HepG2 (cell line): ENCODE data around the gene TXNDC16. TPM values are rescaled to one million over a fixed set of nuclear protein-coding genes. Genes with fewer than 3 reads are reported as not detected.

Experiments
- ATAC-seq: fragments of 200-7000 bp; cut with Tn5 transposase; 3 replicates; pipeline ENCODE4 v1.9.1; 2020; ENCODE audit warnings: mild to moderate bottlenecking, moderate library complexity
- BruUV-seq: library from RNA; stranded (reverse); fragments of 400-500 nt; replicated peaks from 2 replicates; lab custom pipeline; 2021; lab: Mats Ljungman, UMichigan
- CTCF ChIA-PET: fragments of 300-600 bp; formaldehyde crosslinking; extraction: SDS; loops from one replicate; lab custom pipeline; 2021; ENCODE audit warnings: low total read pairs, inconsistent platforms, low intra/inter-chr PET ratio; lab: Yijun Ruan, JAX
- POLR2A ChIA-PET: fragments of 350-600 bp; sonication (Branson Sonifier 250); formaldehyde crosslinking; loops from one replicate; lab custom pipeline; 2020; ENCODE audit warnings: antibody characterized with exemption, inconsistent platforms; lab: Yijun Ruan, JAX
- DNase-seq: peaks from one replicate; pipeline ENCODE4 v3.0.0-alpha.2; 2015; ENCODE audit warnings: low spot score
- FAIRE-seq: peaks from 3 replicates; lab custom pipeline; 2011; peaks lifted over from hg19 to GRCh38; lab: Jason Lieb, UNC
- H2AFZ ChIP-seq: one replicate; pipeline ENCODE4 v1.6.1; 2011; ENCODE audit warnings: low read length, inconsistent platforms
- H3K27ac ChIP-seq: fragments of 300-600 bp; 3 replicates; pipeline ENCODE4 v1.8.0; 2011; ENCODE audit warnings: mixed run types, mild to moderate bottlenecking, mixed read lengths, low read length, inconsistent platforms; ENCODE audit not compliant: insufficient read depth; ENCODE audit errors: extremely low read length
- H3K27me3 ChIP-seq, 2 experiments: fragments of 200-600 bp in 1 of 2; 2 replicates in 1 of 2; 3 replicates in 1 of 2; pipeline versions ENCODE4 v1.6.0 to v1.8.0; 2011; ENCODE audit warnings: low read length in 2 of 2, mild to moderate bottlenecking in 2 of 2, moderate library complexity in 2 of 2, inconsistent platforms in 1 of 2; ENCODE audit not compliant: insufficient read depth in 2 of 2, control insufficient read depth in 1 of 2
- H3K36me3 ChIP-seq, 2 experiments: fragments of 200-600 bp in 1 of 2; replicated peaks in 1 of 2; 2 replicates in 1 of 2; 3 replicates in 1 of 2; pipeline versions ENCODE4 v1.5.1 to v1.8.0; 2011; ENCODE audit warnings: low read length in 2 of 2, inconsistent platforms in 1 of 2; ENCODE audit not compliant: insufficient read depth in 2 of 2, control insufficient read depth in 1 of 2
- H3K4me1 ChIP-seq: 2 replicates; pipeline ENCODE4 v1.5.1; 2012; ENCODE audit warnings: low read length, inconsistent platforms; ENCODE audit not compliant: insufficient read depth
- H3K4me2 ChIP-seq: 2 replicates; pipeline ENCODE4 v1.6.0; 2011; ENCODE audit warnings: low read depth, low read length, inconsistent platforms
- H3K4me3 ChIP-seq, 3 experiments: fragments of 200-600 bp in 1 of 3; sonication (generic), shearing (Covaris generic) in 1 of 3; replicated peaks in 1 of 3; 2 replicates each; pipeline ENCODE4 v1.5.1; 2011 to 2016; ENCODE audit warnings: low read length in 3 of 3, inconsistent platforms in 2 of 3, low read depth in 2 of 3, mild to moderate bottlenecking in 2 of 3, control low read depth in 1 of 3, mixed read lengths in 1 of 3; ENCODE audit not compliant: insufficient read depth in 1 of 3
- H3K79me2 ChIP-seq: one replicate; pipeline ENCODE4 v1.6.1; 2011; ENCODE audit warnings: low read length, inconsistent platforms; ENCODE audit not compliant: insufficient read depth
- H3K9ac ChIP-seq: 2 replicates; pipeline ENCODE4 v1.6.0; 2011; ENCODE audit warnings: mild to moderate bottlenecking, low read depth, low read length, inconsistent platforms; ENCODE audit not compliant: insufficient read depth
- H3K9me3 ChIP-seq: 2 replicates; pipeline ENCODE4 v1.5.1; 2012; ENCODE audit warnings: mild to moderate bottlenecking, low read length
- H4K20me1 ChIP-seq: 2 replicates; pipeline ENCODE4 v1.6.0; 2011; ENCODE audit warnings: inconsistent platforms, mild to moderate bottlenecking, low read length, moderate library complexity; ENCODE audit not compliant: insufficient read depth
- ASH2L ChIP-seq: fragments of 300-600, 200-600 bp; sonication (generic); IDR thresholded peaks from 2 replicates; pipeline ENCODE4 v1.7.0; 2017; ENCODE audit warnings: low read depth, mild to moderate bottlenecking, moderate library complexity, mixed read lengths, low read length; ENCODE audit not compliant: insufficient read length
- DNMT3B ChIP-seq: conservative IDR thresholded peaks from 2 replicates; pipeline ENCODE4 v1.6.1; 2016; ENCODE audit warnings: missing biosample characterization, control low read depth
- ETV6 ChIP-seq: sonication (generic); formaldehyde crosslinking; conservative IDR thresholded peaks from 2 replicates; pipeline ENCODE4 v1.4.0; 2020; ENCODE audit warnings: missing genetic modification reagents
- HNRNPK ChIP-seq: fragments of 200-400 bp; formaldehyde crosslinking; IDR thresholded peaks from 2 replicates; pipeline ENCODE4 v1.6.1; 2018; ENCODE audit warnings: low read length, low read depth, moderate library complexity, mild to moderate bottlenecking; ENCODE audit not compliant: poor library complexity, severe bottlenecking
- MXD4 ChIP-seq: IDR thresholded peaks from 2 replicates; pipeline ENCODE4 v1.6.1; 2016; ENCODE audit warnings: mild to moderate bottlenecking, missing biosample characterization, missing genetic modification reagents
- STAG1 ChIP-seq: sonication (generic); formaldehyde crosslinking; IDR thresholded peaks from 2 replicates; pipeline ENCODE4 v1.4.0; 2020; ENCODE audit warnings: missing genetic modification reagents
- TGIF2 ChIP-seq: IDR thresholded peaks from 2 replicates; pipeline ENCODE4 v1.6.1; 2016; ENCODE audit warnings: control low read depth, missing compliant biosample characterization
- ZNF121 ChIP-seq: sonication (generic); formaldehyde crosslinking; IDR thresholded peaks from 2 replicates; pipeline ENCODE4 v1.5.0; 2020; ENCODE audit warnings: mild to moderate bottlenecking, missing genetic modification reagents
- ZNF274 ChIP-seq: sonication (generic); formaldehyde crosslinking; IDR thresholded peaks from 2 replicates; pipeline ENCODE4 v1.5.1; 2020; ENCODE audit warnings: mild to moderate bottlenecking, missing genetic modification reagents
- ZNF34 ChIP-seq: sonication (generic); formaldehyde crosslinking; IDR thresholded peaks from 2 replicates; pipeline ENCODE4 v1.4.0; 2020; ENCODE audit warnings: mild to moderate bottlenecking, missing genetic modification reagents, borderline replicate concordance
- ZNF441 ChIP-seq: sonication (generic); formaldehyde crosslinking; IDR thresholded peaks from 2 replicates; pipeline ENCODE4 v1.7.0; 2021; ENCODE audit warnings: missing genetic modification reagents, borderline replicate concordance
- ZNF549 ChIP-seq: sonication (generic); formaldehyde crosslinking; IDR thresholded peaks from 2 replicates; pipeline ENCODE4 v1.5.0; 2020; ENCODE audit warnings: missing genetic modification reagents
- WGBS: methylation state at CpG from one replicate; pipeline ENCODE4 v1.1.6; 2017; ENCODE audit warnings: low lambda C conversion rate; 5-methylcytosine and 5-hydroxymethylcytosine counted together
- in situ Hi-C: cut with HindIII; loops from 2 replicates; pipeline ENCODE4 v1.10.0; 2017; ENCODE audit warnings: low pct_unique_long_range_greater_than_20kb; ENCODE audit not compliant: extremely low pct_ligation_motif_present
- intact Hi-C: fragments of 100-400 bp; cut with micrococcal nuclease; formaldehyde crosslinking; loops from one replicate; pipeline ENCODE4 v1.10.0; 2022; ENCODE audit not compliant: unreplicated experiment
- polyA plus RNA-seq, 8 experiments: library from polyadenylated mRNA; depleted of rRNA in 3 of 8; stranded (reverse) in 7 of 8; unstranded in 1 of 8; fragments of >200 nt; fragmentation: Illumina TruSeq in 4 of 8; extraction: Trizol in 4 of 8; gene quantifications; 2 replicates each; pipeline versions ENCODE4 v1.2.1 to v1.2.3, GENCODE V29; 2011 to 2016; ENCODE audit warnings: low read depth in 4 of 8, missing spikeins in 1 of 8, mixed read lengths in 1 of 8; ENCODE audit not compliant: insufficient read depth in 1 of 8
- total RNA-seq, 5 experiments: library from RNA; depleted of rRNA; stranded (reverse); fragments of >200 nt; fragmentation: Illumina TruSeq; extraction: Trizol; gene quantifications; 2 replicates each; pipeline ENCODE4 v1.2.3, GENCODE V29; 2016; ENCODE audit warnings: low read depth in 1 of 5
- TF ChIP-seq, protein P1 (sequence below): sonication (generic); IDR thresholded peaks from 2 replicates; pipeline ENCODE4 v1.6.1; 2016; ENCODE audit warnings: low read depth, borderline replicate concordance
- TF ChIP-seq, protein P2 (sequence below): sonication (generic); formaldehyde crosslinking; IDR thresholded peaks from 2 replicates; pipeline ENCODE4 v1.5.0; 2020; ENCODE audit warnings: missing genetic modification reagents
- TF ChIP-seq, protein P3 (sequence below): sonication (generic); formaldehyde crosslinking; conservative IDR thresholded peaks from 2 replicates; pipeline ENCODE4 v1.4.0; 2020; ENCODE audit warnings: missing genetic modification reagents
- TF ChIP-seq, protein P4 (sequence below): sonication (generic); formaldehyde crosslinking; IDR thresholded peaks from 2 replicates; pipeline ENCODE4 v1.9.0; 2022; ENCODE audit warnings: low read depth, missing genetic modification reagents

Gene TXNDC16
- total and polyA plus RNA-seq, 2 of the 13 experiments (the other 11 are each of a cell fraction or from before 2014, with no cell fraction given): 4.6 to 6.2 TPM

DNA sequence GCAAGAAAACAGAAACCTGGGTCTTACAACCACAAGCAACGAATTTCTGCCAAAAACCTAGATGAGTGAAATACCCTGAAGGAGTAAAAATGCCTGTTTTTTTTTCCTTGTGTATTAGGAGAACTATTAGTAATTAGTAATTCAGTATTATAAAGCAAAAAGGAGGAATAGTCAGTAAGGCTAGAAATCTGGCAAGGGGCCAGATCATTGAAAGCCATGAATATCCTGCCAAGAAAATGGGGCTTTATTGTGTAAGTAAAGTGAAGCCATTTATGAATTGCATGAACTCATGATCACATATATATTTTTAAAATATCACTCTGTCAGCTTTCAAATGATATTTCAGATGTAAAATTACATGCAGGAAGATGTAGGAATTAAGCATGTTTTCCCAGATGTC, 57.9 kb downstream of the TXNDC16 start (continued):
- TF ChIP-seq, protein P1, sequence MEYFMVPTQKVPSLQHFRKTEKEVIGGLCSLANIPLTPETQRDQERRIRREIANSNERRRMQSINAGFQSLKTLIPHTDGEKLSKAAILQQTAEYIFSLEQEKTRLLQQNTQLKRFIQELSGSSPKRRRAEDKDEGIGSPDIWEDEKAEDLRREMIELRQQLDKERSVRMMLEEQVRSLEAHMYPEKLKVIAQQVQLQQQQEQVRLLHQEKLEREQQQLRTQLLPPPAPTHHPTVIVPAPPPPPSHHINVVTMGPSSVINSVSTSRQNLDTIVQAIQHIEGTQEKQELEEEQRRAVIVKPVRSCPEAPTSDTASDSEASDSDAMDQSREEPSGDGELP: no peak
- TF ChIP-seq HNRNPK (no peak), ZNF441 (CRISPR knock-in tag) (no peak), TGIF2 (no peak)
- TF ChIP-seq, protein P2, sequence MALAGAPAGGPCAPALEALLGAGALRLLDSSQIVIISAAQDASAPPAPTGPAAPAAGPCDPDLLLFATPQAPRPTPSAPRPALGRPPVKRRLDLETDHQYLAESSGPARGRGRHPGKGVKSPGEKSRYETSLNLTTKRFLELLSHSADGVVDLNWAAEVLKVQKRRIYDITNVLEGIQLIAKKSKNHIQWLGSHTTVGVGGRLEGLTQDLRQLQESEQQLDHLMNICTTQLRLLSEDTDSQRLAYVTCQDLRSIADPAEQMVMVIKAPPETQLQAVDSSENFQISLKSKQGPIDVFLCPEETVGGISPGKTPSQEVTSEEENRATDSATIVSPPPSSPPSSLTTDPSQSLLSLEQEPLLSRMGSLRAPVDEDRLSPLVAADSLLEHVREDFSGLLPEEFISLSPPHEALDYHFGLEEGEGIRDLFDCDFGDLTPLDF (CRISPR knock-in tag): no peak
- TF ChIP-seq, protein P3, sequence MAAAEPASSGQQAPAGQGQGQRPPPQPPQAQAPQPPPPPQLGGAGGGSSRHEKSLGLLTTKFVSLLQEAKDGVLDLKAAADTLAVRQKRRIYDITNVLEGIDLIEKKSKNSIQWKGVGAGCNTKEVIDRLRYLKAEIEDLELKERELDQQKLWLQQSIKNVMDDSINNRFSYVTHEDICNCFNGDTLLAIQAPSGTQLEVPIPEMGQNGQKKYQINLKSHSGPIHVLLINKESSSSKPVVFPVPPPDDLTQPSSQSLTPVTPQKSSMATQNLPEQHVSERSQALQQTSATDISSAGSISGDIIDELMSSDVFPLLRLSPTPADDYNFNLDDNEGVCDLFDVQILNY (CRISPR knock-in tag): no peak
- TF ChIP-seq, protein P4, sequence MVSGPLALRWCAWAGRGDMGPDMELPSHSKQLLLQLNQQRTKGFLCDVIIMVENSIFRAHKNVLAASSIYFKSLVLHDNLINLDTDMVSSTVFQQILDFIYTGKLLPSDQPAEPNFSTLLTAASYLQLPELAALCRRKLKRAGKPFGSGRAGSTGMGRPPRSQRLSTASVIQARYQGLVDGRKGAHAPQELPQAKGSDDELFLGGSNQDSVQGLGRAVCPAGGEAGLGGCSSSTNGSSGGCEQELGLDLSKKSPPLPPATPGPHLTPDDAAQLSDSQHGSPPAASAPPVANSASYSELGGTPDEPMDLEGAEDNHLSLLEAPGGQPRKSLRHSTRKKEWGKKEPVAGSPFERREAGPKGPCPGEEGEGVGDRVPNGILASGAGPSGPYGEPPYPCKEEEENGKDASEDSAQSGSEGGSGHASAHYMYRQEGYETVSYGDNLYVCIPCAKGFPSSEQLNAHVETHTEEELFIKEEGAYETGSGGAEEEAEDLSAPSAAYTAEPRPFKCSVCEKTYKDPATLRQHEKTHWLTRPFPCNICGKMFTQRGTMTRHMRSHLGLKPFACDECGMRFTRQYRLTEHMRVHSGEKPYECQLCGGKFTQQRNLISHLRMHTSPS (CRISPR knock-in tag): no peak

DNA sequence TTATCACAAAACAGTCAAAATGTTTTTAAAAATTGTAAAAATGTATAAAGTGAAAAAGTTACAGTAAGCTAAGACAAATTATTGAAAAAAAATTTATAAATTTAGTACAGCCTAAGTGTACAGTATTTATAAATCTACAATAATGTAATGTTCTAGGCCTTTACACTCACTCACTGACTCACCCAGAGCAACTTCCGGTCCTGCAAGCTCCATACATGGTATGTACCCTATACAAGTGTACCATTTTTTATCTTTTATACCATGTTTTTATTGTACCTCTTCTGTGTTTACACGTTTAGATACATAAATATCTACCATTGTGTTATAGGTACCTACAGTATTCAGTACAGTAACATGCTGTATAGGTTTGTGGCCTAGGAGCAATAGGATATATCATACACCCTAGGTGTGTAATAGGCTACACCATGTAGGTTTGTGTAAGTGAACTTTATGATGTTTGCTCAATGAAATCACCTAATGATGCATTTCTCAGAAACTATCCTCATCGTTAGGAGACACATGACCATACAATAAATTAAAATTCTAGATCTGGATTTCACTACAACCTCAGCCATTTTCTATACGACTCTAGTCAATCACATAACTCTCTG, 66.8 kb downstream of the TXNDC16 start:
- no peak for FAIRE-seq
- Histone ChIP-seq H3K27me3 (no peaks in the 10 kb centered on the region), H4K20me1 (no peaks in the 10 kb centered on the region), H3K4me1 (no peaks in the 10 kb centered on the region), H3K9ac (no peak overlapping the region), H3K4me2 (no peak overlapping the region), H2AFZ (no peak overlapping the region), H3K36me3 (no peaks in the 10 kb centered on the region), H3K4me3 (no peak overlapping the region), H3K9me3 (no peaks in the 10 kb centered on the region), H3K27ac (no peak overlapping the region), H3K79me2 (no peaks in the 10 kb centered on the region)
- ATAC-seq: no peak
- in situ Hi-C loops (no loop called here), intact Hi-C loops (no loop called here)
- WGBS: 82% methylated on average over 4 of the region's 4 CpGs
- POLR2A ChIA-PET: no interaction called here
- no peak for DNase-seq
- BruUV-seq: no TSS peak
- CTCF ChIA-PET: no interaction called here
- TF ChIP-seq ZNF549 (CRISPR knock-in tag): no peak
- no peak for TF ChIP-seq ASH2L
- no peak for TF ChIP-seq ZNF274 (CRISPR knock-in tag)
- no peak for TF ChIP-seq STAG1 (CRISPR knock-in tag)
- no peak for TF ChIP-seq ZNF121 (CRISPR knock-in tag)
- TF ChIP-seq ZNF34 (CRISPR knock-in tag): no peak
- TF ChIP-seq DNMT3B: no peak
- TF ChIP-seq ETV6 (CRISPR knock-in tag): no peak
- TF ChIP-seq MXD4: no peak
